Adrenal gland (tissue), 5 donors: ENCODE data around the gene FAM72B.
"Not testable (repeated sequence)": the region's sequence is repeated elsewhere in the genome, so short reads cannot be mapped to it uniquely, and the experiment has no call there.

Experiments
- CTCF ChIP-seq, 6 experiments: fragments of 450-650 bp in 4 of 6; fragments of 200-600 bp in 2 of 6; sonication (generic) in 1 of 6; IDR thresholded peaks; 1 replicate in 5 of 6; 2 replicates in 1 of 6; pipeline versions ENCODE4 v1.5.1 to v1.8.0; 2016 to 2021; ENCODE audit warnings: antibody characterized with exemption in 6 of 6, mild to moderate bottlenecking in 2 of 6, moderate library complexity in 1 of 6
- POLR2A ChIP-seq, 2 donors: fragments of 450-650 bp; IDR thresholded peaks; one replicate each; pipeline ENCODE4 v1.6.1; 2017; ENCODE audit warnings: antibody characterized with exemption in 2 of 2, mild to moderate bottlenecking in 2 of 2, moderate library complexity in 1 of 2
- donor health status: DM: no; HTN: no; CAD: no.

GRCh38 chr1:121156958-121157603 lies 27.1 kb downstream of the FAM72B start:
- not testable (repeated sequence) for TF ChIP-seq CTCF, POLR2A (IDR thresholded peaks at IDR 0.05)
